ENCODE measurements around the gene ZBTB46.

ZBTB46 gene

DNA sequence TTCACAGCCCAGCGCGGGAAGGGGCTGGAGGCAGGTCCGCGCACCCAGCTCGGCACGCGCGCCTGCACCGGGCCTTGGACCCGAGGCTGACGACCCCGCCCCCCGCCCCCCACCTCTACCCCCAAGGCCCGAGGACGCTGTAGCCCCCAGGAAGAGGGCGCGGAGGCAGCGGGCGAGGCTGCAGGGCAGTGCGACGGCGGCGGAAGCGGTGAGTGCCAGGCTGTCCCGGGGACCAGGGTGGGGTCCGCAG, 93.4 kb downstream of the ZBTB46 start:
- TF ChIP-seq, protein P1, sequence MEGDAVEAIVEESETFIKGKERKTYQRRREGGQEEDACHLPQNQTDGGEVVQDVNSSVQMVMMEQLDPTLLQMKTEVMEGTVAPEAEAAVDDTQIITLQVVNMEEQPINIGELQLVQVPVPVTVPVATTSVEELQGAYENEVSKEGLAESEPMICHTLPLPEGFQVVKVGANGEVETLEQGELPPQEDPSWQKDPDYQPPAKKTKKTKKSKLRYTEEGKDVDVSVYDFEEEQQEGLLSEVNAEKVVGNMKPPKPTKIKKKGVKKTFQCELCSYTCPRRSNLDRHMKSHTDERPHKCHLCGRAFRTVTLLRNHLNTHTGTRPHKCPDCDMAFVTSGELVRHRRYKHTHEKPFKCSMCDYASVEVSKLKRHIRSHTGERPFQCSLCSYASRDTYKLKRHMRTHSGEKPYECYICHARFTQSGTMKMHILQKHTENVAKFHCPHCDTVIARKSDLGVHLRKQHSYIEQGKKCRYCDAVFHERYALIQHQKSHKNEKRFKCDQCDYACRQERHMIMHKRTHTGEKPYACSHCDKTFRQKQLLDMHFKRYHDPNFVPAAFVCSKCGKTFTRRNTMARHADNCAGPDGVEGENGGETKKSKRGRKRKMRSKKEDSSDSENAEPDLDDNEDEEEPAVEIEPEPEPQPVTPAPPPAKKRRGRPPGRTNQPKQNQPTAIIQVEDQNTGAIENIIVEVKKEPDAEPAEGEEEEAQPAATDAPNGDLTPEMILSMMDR (IDR thresholded peaks at IDR 0.05; ENCODE audit: low read depth, low read length, missing control alignments), result no peak
- no peak for DNase-seq (ENCODE audit: extremely low read depth, low read depth)
- H3K4me3 ChIP-seq (replicated peaks; ENCODE audit: low read depth, low read length), result no peak overlapping the region

DNA sequence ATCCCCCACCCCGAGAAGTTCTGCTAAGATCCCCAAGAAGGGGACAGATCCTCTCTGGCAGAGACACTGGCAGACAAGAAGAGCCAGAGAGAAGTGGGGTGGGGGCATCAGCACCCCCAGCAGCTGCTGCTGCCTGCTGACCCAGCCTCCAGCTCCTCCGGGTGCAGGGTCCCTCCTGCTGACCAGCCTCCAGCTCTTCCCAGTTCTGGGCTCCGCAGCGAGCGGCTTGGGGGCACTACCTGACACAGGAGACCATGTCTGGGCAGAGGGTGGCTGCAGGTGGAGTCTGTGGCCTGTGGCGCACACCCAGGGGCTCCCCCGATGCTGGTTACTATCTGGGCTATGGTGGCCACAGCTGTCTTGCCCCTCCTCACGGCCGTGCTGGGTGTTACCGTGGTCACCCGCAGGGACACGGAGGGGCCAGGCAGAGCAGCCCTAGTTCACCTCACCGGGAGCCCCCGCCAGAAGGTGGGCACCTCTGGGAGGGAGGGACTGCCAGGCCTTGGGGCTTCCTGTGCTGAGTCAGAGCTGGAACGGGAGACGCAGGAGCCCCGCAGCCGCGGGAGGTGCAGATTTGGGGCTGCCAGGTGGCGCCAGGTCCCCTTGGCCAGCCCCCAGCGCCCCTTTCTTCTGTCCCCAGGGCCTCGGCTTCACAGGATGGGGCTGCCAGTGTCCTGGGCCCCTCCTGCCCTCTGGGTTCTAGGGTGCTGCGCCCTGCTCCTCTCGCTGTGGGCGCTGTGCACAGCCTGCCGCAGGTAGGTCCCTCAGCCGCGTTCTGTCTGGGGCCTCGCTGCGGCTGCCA, 94.0 kb downstream of the ZBTB46 start:
- no peak for DNase-seq (ENCODE audit: extremely low read depth, low read depth)
- TF ChIP-seq, protein P1 (IDR thresholded peaks at IDR 0.05; ENCODE audit: low read depth, low read length, missing control alignments), result no peak
- no peak overlapping the region for H3K4me3 ChIP-seq (replicated peaks; ENCODE audit: low read depth, low read length)

DNA sequence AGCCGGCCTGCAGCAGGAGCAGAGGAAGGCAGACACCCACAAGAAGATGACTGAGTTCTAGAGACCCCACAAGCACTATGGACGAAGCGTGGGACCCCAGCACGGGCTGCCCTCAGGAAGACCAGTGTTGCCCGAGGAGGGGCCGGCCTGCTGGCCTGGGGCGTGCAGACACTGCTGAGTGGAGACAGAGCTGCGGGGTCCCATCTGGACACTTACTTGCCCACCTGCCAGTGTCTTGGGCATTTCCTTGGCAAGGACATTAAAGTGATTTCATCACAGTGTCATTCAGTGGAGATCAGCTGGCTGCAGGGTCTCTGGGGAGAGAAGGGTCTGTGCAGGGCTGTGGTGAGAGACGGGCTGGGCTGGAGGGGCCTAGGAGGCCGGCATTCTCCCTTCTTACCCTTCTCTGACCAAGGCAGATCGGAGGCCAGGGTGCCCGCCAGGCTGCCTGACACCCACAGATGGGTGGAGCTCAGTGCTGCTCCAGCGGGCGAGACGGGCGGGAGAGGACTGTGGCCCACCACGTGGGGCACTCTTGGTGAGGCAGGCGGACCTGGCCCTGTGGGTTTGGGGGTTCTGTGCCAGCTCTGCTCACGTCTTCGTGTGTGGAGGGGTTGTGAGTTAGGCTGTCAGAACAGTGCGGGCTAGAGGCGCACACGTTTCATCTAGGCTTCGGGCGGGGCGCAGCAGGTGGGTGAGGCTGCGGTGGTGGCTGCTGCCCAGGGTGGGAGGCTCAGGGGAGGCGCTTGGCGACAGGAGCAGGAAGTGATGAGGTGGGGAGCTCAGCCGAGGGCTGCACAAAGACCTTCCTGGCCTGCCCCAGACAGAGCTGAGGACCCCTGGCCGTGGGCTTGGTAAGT, 95.0 kb downstream of the ZBTB46 start, which contains the start of gene LIME1:
TSS of gene LIME1 (plus strand) at position 806 of the 860 bp plus-strand sequence. CDS start 886 bp downstream, outside the sequence.
- no peak within 1 kb of the TSS for H3K4me3 ChIP-seq (replicated peaks; ENCODE audit: low read depth, low read length)
- TF ChIP-seq, protein P1 (IDR thresholded peaks at IDR 0.05; ENCODE audit: low read depth, low read length, missing control alignments), result no peak
- no peak for DNase-seq (ENCODE audit: extremely low read depth, low read depth)

DNA sequence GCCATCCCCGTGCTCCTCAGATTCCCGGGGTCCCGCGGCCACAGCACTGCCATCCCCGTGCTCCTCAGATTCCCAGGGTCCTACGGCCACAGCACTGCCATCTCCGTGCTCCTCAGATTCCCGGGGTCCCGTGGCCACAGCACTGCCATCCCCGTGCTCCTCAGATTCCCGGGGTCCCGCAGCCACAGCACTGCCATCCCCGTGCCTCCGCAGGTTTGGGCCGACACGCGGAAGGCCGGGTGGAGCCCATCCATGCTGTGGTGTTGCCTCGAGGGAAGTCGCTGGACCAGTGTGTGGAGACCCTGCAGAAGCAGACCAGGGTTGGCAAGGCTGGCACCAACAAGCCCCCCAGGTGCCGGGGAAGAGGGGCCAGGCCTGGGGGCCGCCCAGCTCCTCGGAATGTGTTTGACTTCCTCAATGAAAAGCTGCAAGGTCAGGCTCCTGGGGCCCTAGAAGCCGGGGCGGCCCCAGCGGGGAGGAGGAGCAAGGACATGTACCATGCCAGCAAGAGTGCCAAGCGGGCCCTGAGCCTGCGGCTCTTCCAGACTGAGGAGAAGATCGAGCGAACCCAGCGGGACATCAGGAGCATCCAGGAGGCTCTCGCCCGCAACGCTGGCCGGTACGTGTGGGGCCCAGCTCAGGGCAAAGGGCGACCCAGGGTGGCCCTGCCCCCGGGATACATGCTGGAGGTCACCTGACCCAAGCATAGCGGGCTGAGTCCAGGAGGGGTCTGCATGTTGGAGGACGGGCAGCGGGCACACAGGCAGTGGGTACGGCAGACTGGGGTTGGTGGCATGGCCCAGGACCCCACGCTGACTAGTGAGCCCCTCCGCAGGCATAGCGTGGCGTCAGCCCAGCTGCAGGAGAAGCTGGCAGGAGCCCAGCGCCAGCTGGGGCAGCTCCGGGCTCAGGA, 95.9 kb downstream of the ZBTB46 start:
- no peak for DNase-seq (ENCODE audit: extremely low read depth, low read depth)
- TF ChIP-seq, protein P1 (IDR thresholded peaks at IDR 0.05; ENCODE audit: low read depth, low read length, missing control alignments), result no peak
- no peak overlapping the region for H3K4me3 ChIP-seq (replicated peaks; ENCODE audit: low read depth, low read length)

DNA sequence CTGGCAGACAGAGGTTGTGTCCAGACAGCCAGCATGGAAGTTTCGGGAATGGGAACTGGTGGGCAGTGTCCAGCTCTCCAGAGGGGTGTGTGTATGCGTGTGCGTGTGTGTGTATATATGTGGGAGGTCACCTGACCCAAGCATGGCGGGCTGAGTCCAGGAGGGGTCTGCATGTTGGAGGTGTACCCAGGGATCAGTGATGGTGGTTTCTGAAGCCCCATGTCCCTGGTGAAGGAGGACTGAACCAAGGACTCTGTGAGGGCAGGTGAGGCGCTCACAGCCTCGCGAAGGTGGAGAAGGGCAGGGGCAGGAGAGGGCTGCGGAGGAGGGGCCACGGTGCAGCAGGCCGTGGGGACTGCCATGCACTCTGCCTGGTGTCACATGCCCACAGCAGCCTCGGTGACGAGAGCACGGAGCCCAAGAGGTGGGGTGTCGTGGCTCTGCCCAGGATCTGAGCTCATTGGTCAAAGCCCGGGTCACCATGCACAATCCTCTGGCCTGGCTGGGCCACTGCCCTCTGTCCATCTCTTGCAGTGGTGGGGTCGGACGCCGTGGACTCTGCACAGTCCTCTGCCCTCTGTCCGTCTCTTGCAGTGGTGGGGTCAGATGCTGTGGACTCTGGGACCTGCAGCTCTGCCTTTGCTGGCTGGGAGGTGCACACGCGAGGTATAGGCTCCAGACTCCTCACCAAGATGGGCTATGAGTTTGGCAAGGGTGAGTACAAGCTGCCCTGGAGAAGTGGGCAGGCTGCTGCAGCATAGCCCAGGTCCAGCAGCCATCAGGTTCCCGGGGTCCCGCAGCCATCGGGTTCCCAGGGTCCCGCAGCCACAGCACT, 96.7 kb downstream of the ZBTB46 start:
- TF ChIP-seq, protein P1 (IDR thresholded peaks at IDR 0.05; ENCODE audit: low read depth, low read length, missing control alignments), result no peak
- no peak overlapping the region for H3K4me3 ChIP-seq (replicated peaks; ENCODE audit: low read depth, low read length)
- DNase-seq (ENCODE audit: extremely low read depth, low read depth), result no peak

Measured in HFF-Myc (cell line).